Fibroblast of lung (primary cell): ENCODE data around the gene CDK6.

Source experiments
- CTCF ChIP-seq, 2 donors: IDR thresholded peaks in 1 of 2; conservative IDR thresholded peaks in 1 of 2; 1 replicate in 1 of 2; 2 replicates in 1 of 2; pipeline ENCODE4 v1.5.1; 2011 to 2012; ENCODE audit warnings: low read length in 2 of 2, control low read depth in 1 of 2, inconsistent platforms in 1 of 2, low read depth in 1 of 2, mild to moderate bottlenecking in 1 of 2
- EZH2 ChIP-seq: IDR thresholded peaks from 2 replicates; pipeline ENCODE4 v1.5.1; 2012; ENCODE audit warnings: low read length, control low read depth, mild to moderate bottlenecking; ENCODE audit errors: missing control alignments

- TF ChIP-seq CTCF (conservative IDR thresholded peaks at IDR 0.05 in 1 of 2, IDR thresholded peaks at IDR 0.05 in 1 of 2; ENCODE audit: low read depth in 1 of 2, low read length in 2 of 2) = no peak
- no peak for TF ChIP-seq EZH2
Measured at GRCh38 chr7:92595281-92595680, 241.1 kb downstream of the CDK6 start.
